Peyer's patch (tissue), 4 donors: ENCODE data around the gene CTNNBL1. TPM values are rescaled to one million over a fixed set of nuclear protein-coding genes. Genes with fewer than 3 reads are reported as not detected.

Experiments used
- DNase-seq, 3 donors: peaks; one replicate each; pipeline ENCODE4 v3.0.0-alpha.2; 2017 to 2019
- H3K27ac ChIP-seq, 4 donors: fragments of 200-600 bp; sonication (generic); one replicate each; pipeline ENCODE4 v1.5.1; 2016 to 2019
- H3K27me3 ChIP-seq, 2 donors: fragments of 200-600 bp; sonication (generic); one replicate each; pipeline ENCODE4 v1.5.1; 2019
- H3K36me3 ChIP-seq, 3 donors: fragments of 200-600 bp; sonication (generic); one replicate each; pipeline ENCODE4 v1.5.1; 2016 to 2019
- H3K4me1 ChIP-seq, 4 donors: fragments of 200-600 bp; sonication (generic); one replicate each; pipeline ENCODE4 v1.5.1; 2016 to 2019
- H3K4me3 ChIP-seq, 4 donors: fragments of 200-600 bp; sonication (generic); 1 replicate in 3 of 4; 2 replicates in 1 of 4; pipeline ENCODE4 v1.5.1; 2016 to 2019; ENCODE audit warnings: mild to moderate bottlenecking in 1 of 4
- H3K9me3 ChIP-seq, 4 donors: fragments of 200-600 bp; sonication (generic); one replicate each; pipeline ENCODE4 v1.5.1; 2016 to 2019; ENCODE audit warnings: mild to moderate bottlenecking in 1 of 4
- CTCF ChIP-seq, 6 experiments: fragments of 450-650 bp in 4 of 6; fragments of 200-600 bp in 2 of 6; sonication (generic) in 1 of 6; IDR thresholded peaks; one replicate each; pipeline ENCODE4 v1.5.1; 2017 to 2019; ENCODE audit warnings: antibody characterized with exemption in 6 of 6, mild to moderate bottlenecking in 3 of 6, moderate library complexity in 1 of 6
- POLR2A ChIP-seq, 2 donors: fragments of 450-650 bp; IDR thresholded peaks; one replicate each; pipeline ENCODE4 v1.5.1; 2017; ENCODE audit warnings: antibody characterized with exemption in 2 of 2, mild to moderate bottlenecking in 2 of 2, moderate library complexity in 2 of 2
- total RNA-seq, 4 donors: library from RNA; depleted of rRNA; stranded (reverse); fragments of >200 nt; gene quantifications; one replicate each; pipeline ENCODE4 v1.1.0, GENCODE V29; 2016

The CTNNBL1 gene
- total RNA-seq, 4 donors from 2014 or later, result 16.3 to 30.2 (median 23.6) TPM

- peak overlapping the region; percentile 17 to 46 (median 40) for H3K4me3 ChIP-seq
- DNase-seq, result no peak
- H3K36me3 ChIP-seq, result no peaks in the 10 kb centered on the region
- H3K27me3 ChIP-seq, result peaks cover 0 to 12% of the 10 kb centered on the region in 2 donors
- peaks cover 0 to 16% (median 6%) of the 10 kb centered on the region in 4 donors for H3K4me1 ChIP-seq
- H3K27ac ChIP-seq, result no peak overlapping the region
- H3K9me3 ChIP-seq, result no peaks in the 10 kb centered on the region
- no peak for TF ChIP-seq CTCF (IDR thresholded peaks at IDR 0.05)
- TF ChIP-seq POLR2A (IDR thresholded peaks at IDR 0.05), result no peak
Measured at GRCh38 chr20:37903317-37904007, 209.6 kb downstream of the CTNNBL1 start.

GRCh38 chr20:37904008-37904642 lies 210.3 kb downstream of the CTNNBL1 start:
- Histone ChIP-seq H3K9me3 (no peaks in the 10 kb centered on the region), H3K4me1 (peaks cover 0 to 16% (median 6%) of the 10 kb centered on the region in 4 donors), H3K27me3 (peaks cover 0 to 12% of the 10 kb centered on the region in 2 donors), H3K27ac (no peak overlapping the region), H3K4me3 (no peak overlapping the region), H3K36me3 (no peaks in the 10 kb centered on the region)
- TF ChIP-seq CTCF (IDR thresholded peaks at IDR 0.05), result no peak
- no peak for TF ChIP-seq POLR2A (IDR thresholded peaks at IDR 0.05)
- DNase-seq, result no peak

- no peaks in the 10 kb centered on the region for H3K9me3 ChIP-seq
- no peak for DNase-seq
- peaks cover 0 to 16% (median 6%) of the 10 kb centered on the region in 4 donors for H3K4me1 ChIP-seq
- H3K4me3 ChIP-seq, result no peak overlapping the region
- H3K27me3 ChIP-seq, result peaks cover 0 to 12% of the 10 kb centered on the region in 2 donors
- H3K36me3 ChIP-seq, result no peaks in the 10 kb centered on the region
- TF ChIP-seq POLR2A (IDR thresholded peaks at IDR 0.05), result no peak
- TF ChIP-seq CTCF (IDR thresholded peaks at IDR 0.05), result no peak
- no peak overlapping the region for H3K27ac ChIP-seq
Measured at GRCh38 chr20:37904845-37905373, 211.1 kb downstream of the CTNNBL1 start.

GRCh38 chr20:37905671-37906613 lies 212.1 kb downstream of the CTNNBL1 start:
- Histone ChIP-seq H3K27ac (no peak overlapping the region), H3K4me3 (no peak overlapping the region), H3K9me3 (no peaks in the 10 kb centered on the region), H3K27me3 (peaks cover 0 to 12% of the 10 kb centered on the region in 2 donors), H3K36me3 (no peaks in the 10 kb centered on the region), H3K4me1 (peaks cover 0 to 16% (median 6%) of the 10 kb centered on the region in 4 donors)
- no peak for TF ChIP-seq POLR2A (IDR thresholded peaks at IDR 0.05)
- no peak for TF ChIP-seq CTCF (IDR thresholded peaks at IDR 0.05)
- DNase-seq, result no peak

GRCh38 chr20:37907330-37907676 lies 213.5 kb downstream of the CTNNBL1 start:
- H3K4me3 ChIP-seq, result no peak overlapping the region
- no peak for DNase-seq
- H3K4me1 ChIP-seq, result peaks cover 0 to 13% (median 6%) of the 10 kb centered on the region in 4 donors
- TF ChIP-seq POLR2A (IDR thresholded peaks at IDR 0.05) (no peak), CTCF (IDR thresholded peaks at IDR 0.05) (no peak)
- no peaks in the 10 kb centered on the region for H3K9me3 ChIP-seq
- H3K27me3 ChIP-seq, result peaks cover 0 to 12% of the 10 kb centered on the region in 2 donors
- no peaks in the 10 kb centered on the region for H3K36me3 ChIP-seq
- H3K27ac ChIP-seq, result no peak overlapping the region
